K562 (cell line): ENCODE measurements around the gene WDFY2.

ENCODE experiments used
- CC2D1A ChIP-seq: fragments of 450-650 bp; IDR thresholded peaks from 2 replicates; pipeline ENCODE4 v1.6.1; 2017; ENCODE audit warnings: mild to moderate bottlenecking
- CTCF ChIP-seq, 3 experiments: IDR thresholded peaks in 2 of 3; conservative IDR thresholded peaks in 1 of 3; 2 replicates each; pipeline ENCODE4 v1.5.1; 2011 to 2012; ENCODE audit warnings: low read length in 3 of 3, mild to moderate bottlenecking in 3 of 3, control low read depth in 2 of 3, improper control_type of control experiment in 1 of 3, inconsistent platforms in 1 of 3, low read depth in 1 of 3, mixed read lengths in 1 of 3, moderate library complexity in 1 of 3; ENCODE audit not compliant: insufficient read depth in 2 of 3
- DACH1 ChIP-seq: fragments of 450-650 bp; IDR thresholded peaks from 2 replicates; pipeline ENCODE4 v1.6.1; 2018; ENCODE audit not compliant: partially characterized antibody
- DLX4 ChIP-seq: fragments of 250-450 bp; sonication (Bioruptor Pico); IDR thresholded peaks from 2 replicates; pipeline ENCODE4 v1.6.1; 2021; ENCODE audit warnings: mild to moderate bottlenecking
- E2F8 ChIP-seq: fragments of 450-650 bp; IDR thresholded peaks from 2 replicates; pipeline ENCODE4 v1.7.1; 2018; ENCODE audit warnings: mild to moderate bottlenecking, low read depth; ENCODE audit not compliant: partially characterized antibody
- HBP1 ChIP-seq: fragments of 450-650 bp; formaldehyde crosslinking; IDR thresholded peaks from 2 replicates; pipeline ENCODE4 v1.4.0; 2022; ENCODE audit warnings: missing genetic modification characterization
- MXI1 ChIP-seq: IDR thresholded peaks from 2 replicates; pipeline ENCODE4 v1.6.1; 2011; ENCODE audit warnings: low read depth, mild to moderate bottlenecking, improper control_type of control experiment, low read length
- MYNN ChIP-seq, 2 experiments: sonication (generic); formaldehyde crosslinking in 1 of 2; IDR thresholded peaks; 2 replicates each; pipeline versions ENCODE4 v1.5.0 to v1.6.1; 2016 to 2020; ENCODE audit warnings: antibody characterized with exemption in 1 of 2, missing genetic modification reagents in 1 of 2
- SIN3A ChIP-seq, 2 experiments: fragments of 150-350 bp in 1 of 2; IDR thresholded peaks; 2 replicates each; pipeline ENCODE4 v1.6.1; 2011 to 2016; ENCODE audit warnings: borderline replicate concordance in 2 of 2, low read depth in 2 of 2, low read length in 2 of 2, mild to moderate bottlenecking in 2 of 2, moderate library complexity in 2 of 2; ENCODE audit not compliant: control insufficient read depth in 1 of 2
- TAF1 ChIP-seq: IDR thresholded peaks from 2 replicates; pipeline ENCODE4 v1.6.1; 2011; ENCODE audit warnings: mild to moderate bottlenecking, low read length, moderate library complexity; ENCODE audit not compliant: insufficient read depth, control insufficient read depth, severe bottlenecking; ENCODE audit errors: extremely low read depth
- TCF7 ChIP-seq: sonication (generic); IDR thresholded peaks from 2 replicates; pipeline ENCODE4 v1.6.1; 2016; ENCODE audit warnings: antibody characterized with exemption, borderline replicate concordance
- U2AF1 ChIP-seq: fragments of 200-400 bp; formaldehyde crosslinking; optimal IDR thresholded peaks from 2 replicates; pipeline ENCODE3; 2017; ENCODE audit warnings: mild to moderate bottlenecking, low read depth, low read length, moderate library complexity
- ZBTB34 ChIP-seq: fragments of 250-450 bp; sonication (Bioruptor Pico); IDR thresholded peaks from 2 replicates; pipeline ENCODE4 v1.8.0; 2021; ENCODE audit warnings: mild to moderate bottlenecking, moderate library complexity
- ZNF77 ChIP-seq: fragments of 250-450 bp; sonication (Bioruptor Pico); IDR thresholded peaks from 2 replicates; pipeline ENCODE4 v1.5.0; 2020

GRCh38 chr13:51630288-51630615, 46.0 kb downstream of the WDFY2 start:
- TF ChIP-seq CC2D1A (no peak), TAF1 (no peak), ZNF77 (no peak), DACH1 (no peak), HBP1 (CRISPR knock-in tag) (no peak), ZBTB34 (CRISPR knock-in tag) (no peak), DLX4 (no peak), MXI1 (no peak), U2AF1 (no peak), E2F8 (no peak), CTCF (IDR thresholded peaks at IDR 0.05 in 2 of 3, conservative IDR thresholded peaks at IDR 0.05 in 1 of 3; ENCODE audit: insufficient read depth in 2 of 3, low read depth in 1 of 3, low read length in 3 of 3) (no peak), TCF7 (no peak), MYNN (IDR thresholded peaks at IDR 0.05) (no peak), MYNN (CRISPR knock-in tag; IDR thresholded peaks at IDR 0.05) (no peak), SIN3A (IDR thresholded peaks at IDR 0.05; ENCODE audit: borderline replicate concordance in 2 of 2, control insufficient read depth in 1 of 2, low read depth in 2 of 2, low read length in 2 of 2) (no peak)
